Spleen (tissue), 11 donors: Measurements from ENCODE around the gene PANK1. TPM values are rescaled to one million over a fixed set of nuclear protein-coding genes. Genes with fewer than 3 reads are reported as not detected.

ENCODE experiments used
- DNase-seq: peaks from one replicate; pipeline ENCODE4 v3.0.0-alpha.2; 2020
- H3K27ac ChIP-seq, 8 donors: fragments of 200-600 bp; sonication (generic) in 7 of 8; 1 replicate in 4 of 8; 2 replicates in 4 of 8; pipeline versions ENCODE4 v1.5.0 to v1.8.0; 2016 to 2021; ENCODE audit warnings: inconsistent platforms in 4 of 8, mild to moderate bottlenecking in 4 of 8, moderate library complexity in 1 of 8
- H3K27me3 ChIP-seq, 7 donors: fragments of 200-600 bp; sonication (generic) in 6 of 7; replicated peaks in 1 of 7; 1 replicate in 4 of 7; 2 replicates in 3 of 7; pipeline versions ENCODE4 v1.5.0 to v1.8.0; 2016 to 2021; ENCODE audit warnings: inconsistent platforms in 3 of 7, mild to moderate bottlenecking in 1 of 7
- H3K36me3 ChIP-seq, 6 donors: fragments of 200-600 bp; sonication (generic) in 5 of 6; 1 replicate in 4 of 6; 2 replicates in 2 of 6; pipeline versions ENCODE4 v1.5.0 to v1.8.0; 2016 to 2021; ENCODE audit warnings: inconsistent platforms in 2 of 6
- H3K4me1 ChIP-seq, 6 donors: fragments of 200-600 bp; sonication (generic) in 5 of 6; 1 replicate in 3 of 6; 2 replicates in 3 of 6; pipeline versions ENCODE4 v1.5.0 to v1.8.0; 2016 to 2021; ENCODE audit warnings: inconsistent platforms in 3 of 6
- H3K4me3 ChIP-seq, 8 donors: fragments of 200-600 bp; sonication (generic) in 7 of 8; 1 replicate in 4 of 8; 2 replicates in 4 of 8; pipeline versions ENCODE4 v1.5.0 to v1.8.0; 2016 to 2021; ENCODE audit warnings: inconsistent platforms in 4 of 8, mild to moderate bottlenecking in 4 of 8, moderate library complexity in 2 of 8
- H3K9me3 ChIP-seq, 8 donors: fragments of 200-600 bp; sonication (generic) in 7 of 8; 1 replicate in 4 of 8; 2 replicates in 4 of 8; pipeline versions ENCODE4 v1.5.0 to v1.8.0; 2016 to 2021; ENCODE audit warnings: inconsistent platforms in 4 of 8
- CTCF ChIP-seq, 11 experiments: fragments of 200-600 bp in 7 of 11; fragments of 450-650 bp in 4 of 11; sonication (generic) in 4 of 11; IDR thresholded peaks in 8 of 11; conservative IDR thresholded peaks in 3 of 11; 1 replicate in 7 of 11; 2 replicates in 4 of 11; pipeline versions ENCODE4 v1.4.0 to v1.8.0; 2016 to 2021; ENCODE audit warnings: antibody characterized with exemption in 11 of 11, inconsistent platforms in 4 of 11, mild to moderate bottlenecking in 1 of 11
- POLR2A ChIP-seq, 3 donors: fragments of 450-650 bp; IDR thresholded peaks; one replicate each; pipeline ENCODE4 v1.5.1; 2017; ENCODE audit warnings: antibody characterized with exemption in 3 of 3, mild to moderate bottlenecking in 1 of 3
- POLR2AphosphoS5 ChIP-seq, 3 donors: sonication (generic); formaldehyde crosslinking; IDR thresholded peaks; one replicate each; pipeline ENCODE4 v1.5.1; 2017; ENCODE audit warnings: antibody characterized with exemption in 3 of 3
- WGBS, 5 donors: extraction: QIAGEN DNeasy Blood & Tissue Kit in 3 of 5; methylation state at CpG; one replicate each; pipeline versions ENCODE4 v1.1.5 to v1.1.7; 2013 to 2018; 5-methylcytosine and 5-hydroxymethylcytosine counted together
- intact Hi-C: fragments of 100-400 bp; cut with DNase I; formaldehyde crosslinking; loops from one replicate; pipeline ENCODE4 v1.15.0; 2023; ENCODE audit warnings: low total_unique reads
- polyA plus RNA-seq, 3 donors: library from polyadenylated mRNA; stranded (reverse); fragments of 200-250 nt; gene quantifications; one replicate each; pipeline ENCODE4 v1.2.1, GENCODE V29; 2013
- total RNA-seq, 7 donors: library from RNA; depleted of rRNA in 3 of 7; stranded (reverse); fragments of >200 nt in 3 of 7; fragmentation: NEBNext Ultra II Directional in 4 of 7; extraction: Animal tissue kit (Norgen Biotek cat#: 25700) in 4 of 7; gene quantifications; one replicate each; pipeline versions ENCODE4 v1.1.0 to v1.2.1, GENCODE V29; 2016 to 2021
- donor health status: healthy with polysubstance abuse.
- donor health status: DM: no; HTN: no; CAD: no; lungs with moderate emphysema.
- donor health status: DM: no; HTN: no; CAD: no.
- donor health status: Bipolar disorder and iron deficiency.
- donor health status: healthy.
- donor health status: DM: no; HTN: no; CAD: no.
- donor health status: DM: yes; HTN: yes; CAD: no.

The PANK1 gene
- total and polyA plus RNA-seq, 10 donors: 0.37 to 6.2 (median 1.6) TPM

- intact Hi-C loops: loop anchor here (5.0 kb wide), 1 partner anchor 140 kb away; no protein-coding TSS in a partner anchor
These were observed 77.3 kb downstream of the PANK1 start for GRCh38 chr10:89567576-89568245.

GRCh38 chr10:89566992-89567391, 78.0 kb downstream of the PANK1 start:
- no peak overlapping the region for H3K4me3 ChIP-seq
- peaks cover 0 to 6% (median 0%) of the 10 kb centered on the region in 6 donors for H3K4me1 ChIP-seq
- H3K27ac ChIP-seq: peak overlapping the region in 1 of 8 donors; percentile 36
- intact Hi-C loops: loop anchor here (5.0 kb wide), 1 partner anchor 140 kb away; no protein-coding TSS in a partner anchor
- no peaks in the 10 kb centered on the region for H3K36me3 ChIP-seq
- DNase-seq: no peak
- H3K27me3 ChIP-seq: peaks cover 0 to 4% (median 0%) of the 10 kb centered on the region in 7 donors
- H3K9me3 ChIP-seq: no peaks in the 10 kb centered on the region
- TF ChIP-seq POLR2AphosphoS5 (IDR thresholded peaks at IDR 0.05) (no peak), CTCF (IDR thresholded peaks at IDR 0.05 in 8 of 11, conservative IDR thresholded peaks at IDR 0.05 in 3 of 11) (no peak), POLR2A (IDR thresholded peaks at IDR 0.05) (no peak)
- 47 to 83% (median 61%) methylated on average over 3 of the region's 3 CpGs for WGBS, 5 donors

More at GRCh38 chr10:89567576-89568245, 77.3 kb downstream of the PANK1 start:
- Histone ChIP-seq H3K4me3 (no peak overlapping the region), H3K27ac (no peak overlapping the region), H3K36me3 (no peaks in the 10 kb centered on the region), H3K9me3 (no peaks in the 10 kb centered on the region), H3K4me1 (peaks cover 0 to 6% (median 0%) of the 10 kb centered on the region in 6 donors), H3K27me3 (peaks cover 0 to 4% (median 0%) of the 10 kb centered on the region in 7 donors)
- TF ChIP-seq POLR2A (IDR thresholded peaks at IDR 0.05) (no peak), POLR2AphosphoS5 (IDR thresholded peaks at IDR 0.05) (no peak), CTCF (IDR thresholded peaks at IDR 0.05 in 8 of 11, conservative IDR thresholded peaks at IDR 0.05 in 3 of 11) (no peak)
- 44 to 74% (median 57%) methylated on average over 3 of the region's 3 CpGs for WGBS, 5 donors
- DNase-seq: no peak

GRCh38 chr10:89566095-89566950, 78.7 kb downstream of the PANK1 start:
- intact Hi-C loops: loop anchor here (5.0 kb wide), 1 partner anchor 139 kb away; no protein-coding TSS in a partner anchor
- H3K4me3 ChIP-seq: no peak overlapping the region
- peak overlapping the region in 1 of 8 donors; percentile 36 for H3K27ac ChIP-seq
- H3K27me3 ChIP-seq: peaks cover 0 to 4% (median 0%) of the 10 kb centered on the region in 7 donors
- H3K9me3 ChIP-seq: no peaks in the 10 kb centered on the region
- no peaks in the 10 kb centered on the region for H3K36me3 ChIP-seq
- 67 to 81% (median 77%) methylated on average over 10 of the region's 10 CpGs for WGBS, 5 donors
- no peak for DNase-seq
- H3K4me1 ChIP-seq: peaks cover 0 to 6% (median 0%) of the 10 kb centered on the region in 6 donors
- no peak for TF ChIP-seq CTCF (IDR thresholded peaks at IDR 0.05 in 8 of 11, conservative IDR thresholded peaks at IDR 0.05 in 3 of 11)
